ENCODE measurements around the gene DENND4C.
"Not testable (repeated sequence)": the region's sequence is repeated elsewhere in the genome, so short reads cannot be mapped to it uniquely, and the experiment has no call there.

Gene DENND4C

DNA sequence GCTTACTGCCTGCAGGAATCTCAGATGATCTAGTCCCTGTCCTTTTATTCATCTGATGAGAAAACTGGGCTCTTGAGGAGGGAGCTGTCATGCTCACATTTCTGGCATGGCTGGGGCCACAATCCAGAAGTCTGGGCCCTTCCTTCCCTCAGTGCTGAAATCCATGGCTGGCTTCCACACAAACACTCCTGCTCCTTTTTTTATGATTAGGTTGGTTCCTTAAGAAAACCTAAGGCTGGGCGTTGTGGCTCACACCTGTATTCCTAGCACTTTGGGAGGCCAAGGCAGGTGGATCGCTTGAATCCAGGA lies 179.7 kb downstream of the DENND4C start:
- DNase-seq (ENCODE audit: low spot score), result no peak

- DNase-seq (ENCODE audit: low spot score), result no peak
These were observed 180.1 kb downstream of the DENND4C start for GRCh38 chr9:19410594-19410993.

DNA sequence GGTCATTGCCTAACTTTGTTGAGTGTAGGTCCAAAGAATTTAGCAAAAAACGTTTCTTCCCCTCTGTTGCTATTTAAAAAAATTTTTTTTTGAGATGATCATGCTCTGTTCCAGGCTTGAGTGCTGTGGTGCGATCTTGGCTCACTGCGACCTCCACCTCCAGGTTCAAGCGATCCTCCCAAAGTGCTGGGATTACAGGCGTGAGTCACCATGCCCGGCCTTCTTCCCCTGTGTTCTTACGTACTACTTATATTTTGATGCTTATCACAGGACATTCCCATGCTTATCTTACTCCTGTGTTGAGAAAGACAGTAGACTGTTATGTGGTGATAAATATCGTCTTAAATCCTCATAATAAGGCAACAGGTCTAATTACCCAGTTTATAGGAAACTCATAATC lies 180.8 kb downstream of the DENND4C start:
- DNase-seq (ENCODE audit: low spot score), result no peak

DNA sequence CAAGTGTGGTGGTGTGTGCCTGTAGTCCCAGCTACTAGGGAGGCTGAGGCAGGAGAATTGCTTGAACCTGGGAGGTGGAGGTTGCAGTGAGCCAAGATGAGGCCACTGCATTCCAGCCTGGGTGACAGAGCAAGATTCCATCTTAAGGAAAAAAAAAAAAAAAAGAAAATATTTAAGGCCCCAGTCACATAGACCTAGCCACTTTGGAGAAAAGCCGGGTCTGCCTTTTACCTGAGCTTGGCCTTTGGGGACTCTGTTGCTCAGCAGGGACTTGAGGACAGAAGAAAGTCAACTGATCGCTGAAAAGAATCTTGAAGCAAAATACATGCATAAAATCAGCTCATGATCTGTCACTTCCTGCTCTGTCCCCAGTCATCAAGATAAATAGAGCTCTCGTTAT lies 183.0 kb downstream of the DENND4C start:
- DNase-seq (ENCODE audit: low spot score), result not testable (repeated sequence)

- DNase-seq (ENCODE audit: low spot score), result no peak
These were observed 185.7 kb downstream of the DENND4C start for GRCh38 chr9:19416143-19416542.

DNA sequence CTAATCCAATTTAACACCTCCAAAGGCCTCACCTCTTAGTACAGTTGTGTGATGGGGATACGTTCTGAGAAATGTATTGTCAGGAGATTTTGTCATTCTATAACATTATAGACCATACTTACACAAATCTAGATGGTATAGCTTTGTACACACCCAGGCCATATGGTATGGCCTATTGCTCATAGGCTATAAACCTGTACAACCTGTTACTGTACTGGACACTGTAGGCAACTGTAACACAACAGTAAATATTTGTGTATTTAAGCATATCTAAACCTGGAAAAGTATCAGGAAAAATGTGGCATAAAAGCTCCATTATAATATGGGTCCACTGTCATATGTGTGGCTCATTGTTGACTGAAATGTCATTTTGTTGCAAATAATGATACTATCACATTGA lies 190.4 kb downstream of the DENND4C start:
- no peak for DNase-seq (ENCODE audit: low spot score)

Data from globus pallidus (tissue), 1 donor.